SK-N-SH treated with all-trans-retinoic acid at 6 μM for 48 hours (cell line): ENCODE data around the gene CSTF2T.

Experiments used
- ATAC-seq: fragments of 200-7000 bp; cut with Tn5 transposase; 3 replicates; pipeline ENCODE4 v1.9.1; 2020; ENCODE audit warnings: mild to moderate bottlenecking, moderate library complexity
- ARNTL ChIP-seq: fragments of 450-650 bp; formaldehyde crosslinking; IDR thresholded peaks from 2 replicates; pipeline ENCODE4 v1.5.0; 2020; ENCODE audit warnings: low read depth, mild to moderate bottlenecking, moderate library complexity, borderline replicate concordance
- BACH2 ChIP-seq: fragments of 250-450 bp; sonication (Bioruptor Pico); IDR thresholded peaks from 2 replicates; pipeline ENCODE4 v1.9.0; 2021; ENCODE audit warnings: mild to moderate bottlenecking, borderline replicate concordance
- CREB5 ChIP-seq: fragments of 250-450 bp; sonication (Bioruptor Pico); IDR thresholded peaks from 2 replicates; pipeline ENCODE4 v1.5.1; 2020; ENCODE audit warnings: low read depth, mild to moderate bottlenecking, moderate library complexity
- CSDC2 ChIP-seq: fragments of 250-450 bp; sonication (Bioruptor Pico); IDR thresholded peaks from 2 replicates; pipeline ENCODE4 v1.5.0; 2020; ENCODE audit warnings: mild to moderate bottlenecking, moderate library complexity
- CSRNP3 ChIP-seq: fragments of 250-450 bp; sonication (Bioruptor Pico); IDR thresholded peaks from 2 replicates; pipeline ENCODE4 v1.5.1; 2021; ENCODE audit warnings: mild to moderate bottlenecking, moderate library complexity
- ESRRG ChIP-seq: fragments of 250-450 bp; sonication (Bioruptor Pico); IDR thresholded peaks from 2 replicates; pipeline ENCODE4 v1.6.1; 2021; ENCODE audit warnings: mild to moderate bottlenecking
- GLIS3 ChIP-seq: fragments of 250-450 bp; sonication (Bioruptor Pico); IDR thresholded peaks from 2 replicates; pipeline ENCODE4 v1.5.0; 2020; ENCODE audit warnings: mild to moderate bottlenecking, moderate library complexity
- ISL1 ChIP-seq: fragments of 250-450 bp; sonication (Bioruptor Pico); IDR thresholded peaks from 2 replicates; pipeline ENCODE4 v2.1.2; 2022; ENCODE audit warnings: mild to moderate bottlenecking, moderate library complexity
- OSR1 ChIP-seq: fragments of 250-450 bp; sonication (Bioruptor Pico); IDR thresholded peaks from 2 replicates; pipeline ENCODE4 v1.8.0; 2022; ENCODE audit warnings: moderate library complexity, mild to moderate bottlenecking, inconsistent platforms
- PATZ1 ChIP-seq: fragments of 250-450 bp; sonication (Bioruptor Pico); IDR thresholded peaks from 2 replicates; pipeline ENCODE4 v1.8.0; 2020; ENCODE audit warnings: mild to moderate bottlenecking, moderate library complexity, borderline replicate concordance
- POU6F1 ChIP-seq: fragments of 250-450 bp; sonication (Bioruptor Pico); IDR thresholded peaks from 2 replicates; pipeline ENCODE4 v1.8.0; 2021; ENCODE audit warnings: low read depth, mild to moderate bottlenecking, moderate library complexity, borderline replicate concordance
- PPARA ChIP-seq: fragments of 250-450 bp; sonication (Bioruptor Pico); IDR thresholded peaks from 2 replicates; pipeline ENCODE4 v1.5.0; 2020; ENCODE audit warnings: mild to moderate bottlenecking, borderline replicate concordance
- RARB ChIP-seq: fragments of 250-450 bp; sonication (Bioruptor Pico); IDR thresholded peaks from 2 replicates; pipeline ENCODE4 v1.8.0; 2021; ENCODE audit warnings: mild to moderate bottlenecking, moderate library complexity
- SNAI2 ChIP-seq: fragments of 250-450 bp; sonication (Bioruptor Pico); IDR thresholded peaks from 2 replicates; pipeline ENCODE4 v1.5.0; 2020; ENCODE audit warnings: mild to moderate bottlenecking, moderate library complexity
- TCF4 ChIP-seq: fragments of 250-450 bp; sonication (Bioruptor Pico); IDR thresholded peaks from 2 replicates; pipeline ENCODE4 v1.8.0; 2021; ENCODE audit warnings: mild to moderate bottlenecking, moderate library complexity, borderline replicate concordance
- TOX ChIP-seq: fragments of 250-450 bp; sonication (Bioruptor Pico); IDR thresholded peaks from 2 replicates; pipeline ENCODE4 v1.8.0; 2021; ENCODE audit warnings: mild to moderate bottlenecking, moderate library complexity, borderline replicate concordance
- TSHZ2 ChIP-seq: fragments of 250-450 bp; sonication (Bioruptor Pico); IDR thresholded peaks from 2 replicates; pipeline ENCODE4 v1.5.0; 2020; ENCODE audit warnings: mild to moderate bottlenecking, moderate library complexity
- ZC3H10 ChIP-seq: fragments of 250-450 bp; sonication (Bioruptor Pico); IDR thresholded peaks from 2 replicates; pipeline ENCODE4 v1.5.1; 2021; ENCODE audit warnings: mild to moderate bottlenecking, moderate library complexity
- ZFP3 ChIP-seq: fragments of 250-450 bp; sonication (Bioruptor Pico); IDR thresholded peaks from 2 replicates; pipeline ENCODE4 v1.5.0; 2020; ENCODE audit warnings: mild to moderate bottlenecking, moderate library complexity
- ZFP30 ChIP-seq: fragments of 450-650 bp; formaldehyde crosslinking; IDR thresholded peaks from 2 replicates; pipeline ENCODE4 v1.5.0; 2022; ENCODE audit warnings: mild to moderate bottlenecking, moderate library complexity
- ZNF565 ChIP-seq: fragments of 450-650 bp; formaldehyde crosslinking; conservative IDR thresholded peaks from 2 replicates; pipeline ENCODE4 v1.5.0; 2020; ENCODE audit warnings: low read depth, mild to moderate bottlenecking, moderate library complexity
- ZNF70 ChIP-seq: fragments of 450-650 bp; formaldehyde crosslinking; IDR thresholded peaks from 2 replicates; pipeline ENCODE4 v1.5.0; 2020; ENCODE audit warnings: mild to moderate bottlenecking, moderate library complexity
- ZNF8 ChIP-seq: fragments of 450-650 bp; formaldehyde crosslinking; IDR thresholded peaks from 2 replicates; pipeline ENCODE4 v1.5.0; 2020; ENCODE audit warnings: mild to moderate bottlenecking, moderate library complexity

The CSTF2T gene

GRCh38 chr10:51700228-51700817 is 928 bp upstream of the CSTF2T start:
- TF ChIP-seq TCF4 (CRISPR knock-in tag) (no peak), ZC3H10 (no peak), RARB (CRISPR knock-in tag) (no peak), BACH2 (CRISPR knock-in tag) (no peak), ISL1 (CRISPR knock-in tag) (no peak), OSR1 (CRISPR knock-in tag) (no peak), ESRRG (CRISPR knock-in tag) (no peak), SNAI2 (CRISPR knock-in tag) (no peak), ARNTL (CRISPR knock-in tag) (no peak), CSDC2 (CRISPR knock-in tag) (no peak), TOX (CRISPR knock-in tag) (no peak)
- ATAC-seq: no peak

GRCh38 chr10:51699145-51699474 is 285 bp downstream of the CSTF2T start:
- no peak for TF ChIP-seq CSDC2 (CRISPR knock-in tag)
- TF ChIP-seq PATZ1 (CRISPR knock-in tag): no peak
- TF ChIP-seq ZNF565 (CRISPR knock-in tag): no peak
- no peak for TF ChIP-seq SNAI2 (CRISPR knock-in tag)
- TF ChIP-seq ZC3H10: no peak
- no peak for TF ChIP-seq TOX (CRISPR knock-in tag)
- TF ChIP-seq PPARA (CRISPR knock-in tag): no peak
- no peak for TF ChIP-seq ZFP3 (CRISPR knock-in tag)
- TF ChIP-seq CSRNP3 (CRISPR knock-in tag): no peak
- no peak for TF ChIP-seq ZNF70
- TF ChIP-seq TCF4 (CRISPR knock-in tag): no peak
- TF ChIP-seq ISL1 (CRISPR knock-in tag): no peak
- no peak for TF ChIP-seq ARNTL (CRISPR knock-in tag)
- TF ChIP-seq GLIS3 (CRISPR knock-in tag): no peak
- TF ChIP-seq RARB (CRISPR knock-in tag): no peak
- no peak for TF ChIP-seq BACH2 (CRISPR knock-in tag)
- TF ChIP-seq ESRRG (CRISPR knock-in tag): no peak
- TF ChIP-seq POU6F1 (CRISPR knock-in tag): no peak
- TF ChIP-seq ZNF8 (CRISPR knock-in tag): no peak
- ATAC-seq: peak; percentile 74

GRCh38 chr10:51698473-51699063 is 827 bp downstream of the CSTF2T start:
- no peak for TF ChIP-seq ARNTL (CRISPR knock-in tag)
- TF ChIP-seq PPARA (CRISPR knock-in tag): no peak
- no peak for TF ChIP-seq GLIS3 (CRISPR knock-in tag)
- no peak for TF ChIP-seq TCF4 (CRISPR knock-in tag)
- no peak for TF ChIP-seq CSDC2 (CRISPR knock-in tag)
- no peak for TF ChIP-seq CREB5 (CRISPR knock-in tag)
- TF ChIP-seq ISL1 (CRISPR knock-in tag): no peak
- TF ChIP-seq RARB (CRISPR knock-in tag): no peak
- no peak for TF ChIP-seq TOX (CRISPR knock-in tag)
- no peak for TF ChIP-seq ZFP30 (CRISPR knock-in tag)
- no peak for TF ChIP-seq SNAI2 (CRISPR knock-in tag)
- TF ChIP-seq POU6F1 (CRISPR knock-in tag): no peak
- TF ChIP-seq ZNF8 (CRISPR knock-in tag): no peak
- no peak for TF ChIP-seq ZNF70
- TF ChIP-seq ESRRG (CRISPR knock-in tag): no peak
- no peak for TF ChIP-seq OSR1 (CRISPR knock-in tag)
- no peak for TF ChIP-seq TSHZ2 (CRISPR knock-in tag)
- no peak for ATAC-seq
